Measurements from ENCODE around the gene DUSP9. TPM values are rescaled to one million over a fixed set of nuclear protein-coding genes. Genes with fewer than 3 reads are reported as not detected.

The DUSP9 gene
- total RNA-seq, 1 experiment from 2014 or later = 2.4 TPM

DNA sequence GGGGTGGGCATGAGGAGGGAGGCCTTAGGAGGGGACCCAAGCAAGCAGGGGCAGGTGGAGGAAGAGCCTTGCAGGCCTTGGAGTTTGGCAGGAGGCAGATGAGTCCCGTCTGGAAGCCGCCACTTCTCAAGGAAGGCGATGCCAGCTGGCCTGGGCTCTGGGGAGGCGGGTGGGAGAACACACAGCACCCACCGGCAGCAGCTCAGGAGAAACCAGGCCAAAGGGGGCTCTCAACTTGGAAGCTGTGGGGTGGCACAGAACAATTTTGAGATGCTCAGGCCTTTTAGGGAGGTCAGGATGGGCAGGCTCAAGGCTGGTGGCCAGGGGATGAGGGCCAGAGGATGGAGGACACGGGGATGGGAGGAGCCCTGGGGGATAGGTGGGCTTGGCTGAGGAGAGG, 11.6 kb upstream of the DUSP9 start:
- Histone ChIP-seq H3K79me1 (ENCODE audit: insufficient read depth, low read depth, low read length, poor library complexity, severe bottlenecking) (no peaks in the 10 kb centered on the region), H3K4me1 (ENCODE audit: insufficient read depth, low read length) (no peaks in the 10 kb centered on the region), H3K56ac (ENCODE audit: insufficient read length, low read depth, low read length) (no peak overlapping the region), H2BK15ac (ENCODE audit: low read depth, low read length) (no peak overlapping the region), H3K27ac (ENCODE audit: insufficient read length, low read depth, low read length) (no peak overlapping the region), H4K91ac (ENCODE audit: insufficient read length, low read depth, low read length) (no peak overlapping the region), H2BK20ac (ENCODE audit: low read depth, low read length, poor library complexity, severe bottlenecking) (no peak overlapping the region), H3K9me3 (ENCODE audit: control insufficient read depth, low read depth, low read length) (peaks cover 26% of the 10 kb centered on the region), H3K4ac (ENCODE audit: low read depth, low read length) (no peak overlapping the region), H4K5ac (ENCODE audit: insufficient read length, low read depth, low read length) (no peak overlapping the region), H2BK12ac (ENCODE audit: insufficient read length, low read depth, low read length) (no peak overlapping the region), H2AK5ac (ENCODE audit: insufficient read length, low read length) (no peak overlapping the region), H3K14ac (ENCODE audit: insufficient read depth, low read length) (no peak overlapping the region), H2BK5ac (ENCODE audit: insufficient read length, low read length) (no peak overlapping the region), H3K18ac (ENCODE audit: insufficient read length, low read depth, low read length) (no peak overlapping the region), H3K23ac (ENCODE audit: insufficient read length, low read depth, low read length) (no peak overlapping the region), H2AFZ (ENCODE audit: low read length) (no peak overlapping the region), H3K23me2 (ENCODE audit: insufficient read length, low read depth, low read length, poor library complexity, severe bottlenecking) (no peaks in the 10 kb centered on the region), H3K4me2 (ENCODE audit: insufficient read depth, insufficient read length, low read length) (no peak overlapping the region), H3K27me3 (ENCODE audit: insufficient read depth, low read length) (no peaks in the 10 kb centered on the region), H4K20me1 (ENCODE audit: control insufficient read depth, insufficient read depth, insufficient read length) (peaks cover 2% of the 10 kb centered on the region), H3K79me2 (ENCODE audit: insufficient read depth, low read length) (no peaks in the 10 kb centered on the region), H3T11ph (ENCODE audit: low read length) (no peak overlapping the region), H3K9ac (ENCODE audit: extremely low read depth, insufficient read length, low read length) (no peak overlapping the region), H2BK120ac (ENCODE audit: low read depth, low read length, poor library complexity, severe bottlenecking) (no peak overlapping the region), H4K8ac (replicated peaks; ENCODE audit: insufficient read length, low read depth, low read length) (no peak overlapping the region)
- Mint-ChIP-seq H3K4me3 (no peak overlapping the region), H3K4me1 (no peaks in the 10 kb centered on the region), H3K36me3 (ENCODE audit: insufficient read depth in 1 of 3, low read depth in 3 of 3) (peaks cover 0 to 8% (median 0%) of the 10 kb centered on the region in 3 experiments; a peak in 3 of 7 replicates), H3K9me3 (peaks cover 51 to 84% of the 10 kb centered on the region in 2 experiments), H3K27ac (no peak overlapping the region), H3K27me3 (ENCODE audit: low read depth) (peaks cover 32% of the 10 kb centered on the region)
- no CpG with 5 or more reads among the region's 6 CpGs for WGBS (ENCODE audit: extremely low coverage, insufficient read length, low lambda C conversion rate)
- TF ChIP-seq, protein P1, sequence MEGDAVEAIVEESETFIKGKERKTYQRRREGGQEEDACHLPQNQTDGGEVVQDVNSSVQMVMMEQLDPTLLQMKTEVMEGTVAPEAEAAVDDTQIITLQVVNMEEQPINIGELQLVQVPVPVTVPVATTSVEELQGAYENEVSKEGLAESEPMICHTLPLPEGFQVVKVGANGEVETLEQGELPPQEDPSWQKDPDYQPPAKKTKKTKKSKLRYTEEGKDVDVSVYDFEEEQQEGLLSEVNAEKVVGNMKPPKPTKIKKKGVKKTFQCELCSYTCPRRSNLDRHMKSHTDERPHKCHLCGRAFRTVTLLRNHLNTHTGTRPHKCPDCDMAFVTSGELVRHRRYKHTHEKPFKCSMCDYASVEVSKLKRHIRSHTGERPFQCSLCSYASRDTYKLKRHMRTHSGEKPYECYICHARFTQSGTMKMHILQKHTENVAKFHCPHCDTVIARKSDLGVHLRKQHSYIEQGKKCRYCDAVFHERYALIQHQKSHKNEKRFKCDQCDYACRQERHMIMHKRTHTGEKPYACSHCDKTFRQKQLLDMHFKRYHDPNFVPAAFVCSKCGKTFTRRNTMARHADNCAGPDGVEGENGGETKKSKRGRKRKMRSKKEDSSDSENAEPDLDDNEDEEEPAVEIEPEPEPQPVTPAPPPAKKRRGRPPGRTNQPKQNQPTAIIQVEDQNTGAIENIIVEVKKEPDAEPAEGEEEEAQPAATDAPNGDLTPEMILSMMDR (conservative IDR thresholded peaks at IDR 0.05) = no peak
- peak; percentile 18 for DNase-seq
